Measurements from ENCODE around the gene FBXL22. TPM values are rescaled to one million over a fixed set of nuclear protein-coding genes. Genes with fewer than 3 reads are reported as not detected.

The FBXL22 gene
- total RNA-seq, 1 experiment from 2014 or later, result 0.46 TPM

DNA sequence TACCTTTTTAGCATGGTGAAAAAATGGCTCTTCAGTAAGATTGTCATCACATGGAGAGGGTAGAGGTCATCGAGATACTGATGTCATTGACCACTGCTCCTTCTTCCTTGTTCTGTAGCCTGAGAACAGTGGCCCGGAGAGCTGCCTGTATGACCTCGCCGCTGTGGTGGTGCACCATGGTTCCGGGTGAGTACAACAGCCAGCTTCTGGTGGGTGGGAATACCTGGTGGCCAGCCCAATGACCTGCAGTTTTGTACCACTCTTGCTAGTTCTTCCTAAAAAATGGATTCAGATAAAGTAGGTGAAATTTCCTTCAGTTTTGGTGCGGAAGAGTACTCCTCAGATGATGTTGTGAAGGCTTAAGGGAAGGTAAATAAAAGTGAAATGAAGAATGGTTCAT, 8.4 kb upstream of the FBXL22 start:
- ATAC-seq (no peak), DNase-seq (ENCODE audit: low spot score) (no peak)
- Mint-ChIP-seq H3K36me3 (peaks cover 49% of the 10 kb centered on the region), H3K27me3 (ENCODE audit: low read depth) (no peaks in the 10 kb centered on the region; the same call in 1 of the 2 replicates), H3K4me3 (no peak overlapping the region), H3K27ac (no peak overlapping the region), H3K4me1 (peaks cover 2% of the 10 kb centered on the region; the same call in 1 of the 2 replicates), H3K9me3 (no peaks in the 10 kb centered on the region)
- POLR2A ChIA-PET, result no interaction called here
- TF ChIP-seq, protein P1, sequence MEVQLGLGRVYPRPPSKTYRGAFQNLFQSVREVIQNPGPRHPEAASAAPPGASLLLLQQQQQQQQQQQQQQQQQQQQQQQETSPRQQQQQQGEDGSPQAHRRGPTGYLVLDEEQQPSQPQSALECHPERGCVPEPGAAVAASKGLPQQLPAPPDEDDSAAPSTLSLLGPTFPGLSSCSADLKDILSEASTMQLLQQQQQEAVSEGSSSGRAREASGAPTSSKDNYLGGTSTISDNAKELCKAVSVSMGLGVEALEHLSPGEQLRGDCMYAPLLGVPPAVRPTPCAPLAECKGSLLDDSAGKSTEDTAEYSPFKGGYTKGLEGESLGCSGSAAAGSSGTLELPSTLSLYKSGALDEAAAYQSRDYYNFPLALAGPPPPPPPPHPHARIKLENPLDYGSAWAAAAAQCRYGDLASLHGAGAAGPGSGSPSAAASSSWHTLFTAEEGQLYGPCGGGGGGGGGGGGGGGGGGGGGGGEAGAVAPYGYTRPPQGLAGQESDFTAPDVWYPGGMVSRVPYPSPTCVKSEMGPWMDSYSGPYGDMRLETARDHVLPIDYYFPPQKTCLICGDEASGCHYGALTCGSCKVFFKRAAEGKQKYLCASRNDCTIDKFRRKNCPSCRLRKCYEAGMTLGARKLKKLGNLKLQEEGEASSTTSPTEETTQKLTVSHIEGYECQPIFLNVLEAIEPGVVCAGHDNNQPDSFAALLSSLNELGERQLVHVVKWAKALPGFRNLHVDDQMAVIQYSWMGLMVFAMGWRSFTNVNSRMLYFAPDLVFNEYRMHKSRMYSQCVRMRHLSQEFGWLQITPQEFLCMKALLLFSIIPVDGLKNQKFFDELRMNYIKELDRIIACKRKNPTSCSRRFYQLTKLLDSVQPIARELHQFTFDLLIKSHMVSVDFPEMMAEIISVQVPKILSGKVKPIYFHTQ (CRISPR knock-in tag; IDR thresholded peaks at IDR 0.05), result no peak
- CTCF ChIA-PET, result interaction anchor here (1.3 kb wide), 1 partner anchor 11 kb away, joined by 4 read pairs; no protein-coding TSS in a partner anchor

- Mint-ChIP-seq H3K4me3 (no peak overlapping the region), H3K4me1 (peaks cover 18% of the 10 kb centered on the region), H3K27ac (no peak overlapping the region; the same call in 1 of the 2 replicates), H3K36me3 (peaks cover 23% of the 10 kb centered on the region), H3K9me3 (no peaks in the 10 kb centered on the region), H3K27me3 (ENCODE audit: low read depth) (no peaks in the 10 kb centered on the region; the same call in 1 of the 2 replicates)
- CTCF ChIA-PET, result interaction anchor here (1.2 to 1.4 kb wide), 2 partner anchors 16 to 127 kb away, joined by 4 to 5 read pairs; no protein-coding TSS in a partner anchor
- POLR2A ChIA-PET, result interaction anchor here (1.1 kb wide), 1 partner anchor 58 kb away, joined by 4 read pairs; no protein-coding TSS in a partner anchor
- no peak for DNase-seq (ENCODE audit: low spot score)
- no peak for ATAC-seq
- no peak for TF ChIP-seq FOXJ3 (CRISPR knock-in tag; IDR thresholded peaks at IDR 0.05; ENCODE audit: borderline replicate concordance)
- no peak for TF ChIP-seq ARID4B (CRISPR knock-in tag; IDR thresholded peaks at IDR 0.05; ENCODE audit: borderline replicate concordance)
- no peak for TF ChIP-seq TP53 (CRISPR knock-in tag; IDR thresholded peaks at IDR 0.05)
- no peak for TF ChIP-seq FOXP1 (CRISPR knock-in tag; IDR thresholded peaks at IDR 0.05; ENCODE audit: borderline replicate concordance)
- no peak for TF ChIP-seq ZNF671 (CRISPR knock-in tag; IDR thresholded peaks at IDR 0.05)
- TF ChIP-seq ZMAT4 (CRISPR knock-in tag; IDR thresholded peaks at IDR 0.05), result no peak
- TF ChIP-seq ETV6 (CRISPR knock-in tag; IDR thresholded peaks at IDR 0.05), result no peak
- TF ChIP-seq FOXK1 (CRISPR knock-in tag; IDR thresholded peaks at IDR 0.05), result no peak
- TF ChIP-seq OVOL2 (CRISPR knock-in tag; IDR thresholded peaks at IDR 0.05; ENCODE audit: borderline replicate concordance), result no peak
- TF ChIP-seq MXD4 (CRISPR knock-in tag; IDR thresholded peaks at IDR 0.05; ENCODE audit: borderline replicate concordance), result no peak
- no peak for TF ChIP-seq ZNF232 (CRISPR knock-in tag; IDR thresholded peaks at IDR 0.05)
- no peak for TF ChIP-seq IRF2 (CRISPR knock-in tag; IDR thresholded peaks at IDR 0.05; ENCODE audit: borderline replicate concordance, low read depth)
- TF ChIP-seq, protein P2, sequence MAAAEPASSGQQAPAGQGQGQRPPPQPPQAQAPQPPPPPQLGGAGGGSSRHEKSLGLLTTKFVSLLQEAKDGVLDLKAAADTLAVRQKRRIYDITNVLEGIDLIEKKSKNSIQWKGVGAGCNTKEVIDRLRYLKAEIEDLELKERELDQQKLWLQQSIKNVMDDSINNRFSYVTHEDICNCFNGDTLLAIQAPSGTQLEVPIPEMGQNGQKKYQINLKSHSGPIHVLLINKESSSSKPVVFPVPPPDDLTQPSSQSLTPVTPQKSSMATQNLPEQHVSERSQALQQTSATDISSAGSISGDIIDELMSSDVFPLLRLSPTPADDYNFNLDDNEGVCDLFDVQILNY (CRISPR knock-in tag; IDR thresholded peaks at IDR 0.05), result no peak
- no peak for TF ChIP-seq NR3C1 (CRISPR knock-in tag; conservative IDR thresholded peaks at IDR 0.05; ENCODE audit: low read depth)
- no peak for TF ChIP-seq ZNF138 (CRISPR knock-in tag; conservative IDR thresholded peaks at IDR 0.05)
- TF ChIP-seq, protein P3, sequence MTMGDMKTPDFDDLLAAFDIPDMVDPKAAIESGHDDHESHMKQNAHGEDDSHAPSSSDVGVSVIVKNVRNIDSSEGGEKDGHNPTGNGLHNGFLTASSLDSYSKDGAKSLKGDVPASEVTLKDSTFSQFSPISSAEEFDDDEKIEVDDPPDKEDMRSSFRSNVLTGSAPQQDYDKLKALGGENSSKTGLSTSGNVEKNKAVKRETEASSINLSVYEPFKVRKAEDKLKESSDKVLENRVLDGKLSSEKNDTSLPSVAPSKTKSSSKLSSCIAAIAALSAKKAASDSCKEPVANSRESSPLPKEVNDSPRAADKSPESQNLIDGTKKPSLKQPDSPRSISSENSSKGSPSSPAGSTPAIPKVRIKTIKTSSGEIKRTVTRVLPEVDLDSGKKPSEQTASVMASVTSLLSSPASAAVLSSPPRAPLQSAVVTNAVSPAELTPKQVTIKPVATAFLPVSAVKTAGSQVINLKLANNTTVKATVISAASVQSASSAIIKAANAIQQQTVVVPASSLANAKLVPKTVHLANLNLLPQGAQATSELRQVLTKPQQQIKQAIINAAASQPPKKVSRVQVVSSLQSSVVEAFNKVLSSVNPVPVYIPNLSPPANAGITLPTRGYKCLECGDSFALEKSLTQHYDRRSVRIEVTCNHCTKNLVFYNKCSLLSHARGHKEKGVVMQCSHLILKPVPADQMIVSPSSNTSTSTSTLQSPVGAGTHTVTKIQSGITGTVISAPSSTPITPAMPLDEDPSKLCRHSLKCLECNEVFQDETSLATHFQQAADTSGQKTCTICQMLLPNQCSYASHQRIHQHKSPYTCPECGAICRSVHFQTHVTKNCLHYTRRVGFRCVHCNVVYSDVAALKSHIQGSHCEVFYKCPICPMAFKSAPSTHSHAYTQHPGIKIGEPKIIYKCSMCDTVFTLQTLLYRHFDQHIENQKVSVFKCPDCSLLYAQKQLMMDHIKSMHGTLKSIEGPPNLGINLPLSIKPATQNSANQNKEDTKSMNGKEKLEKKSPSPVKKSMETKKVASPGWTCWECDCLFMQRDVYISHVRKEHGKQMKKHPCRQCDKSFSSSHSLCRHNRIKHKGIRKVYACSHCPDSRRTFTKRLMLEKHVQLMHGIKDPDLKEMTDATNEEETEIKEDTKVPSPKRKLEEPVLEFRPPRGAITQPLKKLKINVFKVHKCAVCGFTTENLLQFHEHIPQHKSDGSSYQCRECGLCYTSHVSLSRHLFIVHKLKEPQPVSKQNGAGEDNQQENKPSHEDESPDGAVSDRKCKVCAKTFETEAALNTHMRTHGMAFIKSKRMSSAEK (CRISPR knock-in tag; IDR thresholded peaks at IDR 0.05; ENCODE audit: borderline replicate concordance), result no peak
- no peak for TF ChIP-seq ELF4 (CRISPR knock-in tag; IDR thresholded peaks at IDR 0.05; ENCODE audit: low read depth)
- TF ChIP-seq USF2 (CRISPR knock-in tag; IDR thresholded peaks at IDR 0.05), result no peak
Observed at GRCh38 chr15:63593705-63594671, 3.2 kb upstream of the FBXL22 start.

Measured in WTC11 (cell line).